ENCODE data around the gene ARX.
A peak's percentile ranks its signal among the peaks of the same experiment; 100 is the strongest.

Gene ARX

DNA sequence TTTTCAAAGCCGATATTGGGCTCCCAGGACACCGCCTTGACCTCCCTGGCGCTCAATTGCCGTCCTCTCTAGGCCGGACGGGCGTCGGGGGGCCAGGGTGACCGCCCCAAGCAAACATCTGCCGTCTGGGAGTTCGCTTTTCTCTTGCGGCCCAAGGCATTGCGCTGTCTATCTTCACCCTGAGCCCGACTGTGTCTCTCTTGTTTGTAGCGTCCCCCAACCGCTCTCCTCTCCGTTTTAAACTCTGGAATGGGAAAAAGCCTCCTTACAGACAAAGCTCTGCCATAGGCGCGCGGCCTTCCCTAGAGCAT lies 551 bp upstream of the ARX start:
- DNase-seq, result peak; percentile 19
- peaks cover 97% of the 10 kb centered on the region for H3K27me3 Mint-ChIP-seq (ENCODE audit: low read depth, poor library complexity)
- H3K36me3 Mint-ChIP-seq (ENCODE audit: low read depth), result no peaks in the 10 kb centered on the region
- H3K9me3 Mint-ChIP-seq, result peaks cover 11% of the 10 kb centered on the region
- no peak overlapping the region for H3K4me3 Mint-ChIP-seq
- H3K4me1 Mint-ChIP-seq, result peaks cover 22% of the 10 kb centered on the region
- no peak overlapping the region for H3K27ac Mint-ChIP-seq
- TF ChIP-seq, protein P1, sequence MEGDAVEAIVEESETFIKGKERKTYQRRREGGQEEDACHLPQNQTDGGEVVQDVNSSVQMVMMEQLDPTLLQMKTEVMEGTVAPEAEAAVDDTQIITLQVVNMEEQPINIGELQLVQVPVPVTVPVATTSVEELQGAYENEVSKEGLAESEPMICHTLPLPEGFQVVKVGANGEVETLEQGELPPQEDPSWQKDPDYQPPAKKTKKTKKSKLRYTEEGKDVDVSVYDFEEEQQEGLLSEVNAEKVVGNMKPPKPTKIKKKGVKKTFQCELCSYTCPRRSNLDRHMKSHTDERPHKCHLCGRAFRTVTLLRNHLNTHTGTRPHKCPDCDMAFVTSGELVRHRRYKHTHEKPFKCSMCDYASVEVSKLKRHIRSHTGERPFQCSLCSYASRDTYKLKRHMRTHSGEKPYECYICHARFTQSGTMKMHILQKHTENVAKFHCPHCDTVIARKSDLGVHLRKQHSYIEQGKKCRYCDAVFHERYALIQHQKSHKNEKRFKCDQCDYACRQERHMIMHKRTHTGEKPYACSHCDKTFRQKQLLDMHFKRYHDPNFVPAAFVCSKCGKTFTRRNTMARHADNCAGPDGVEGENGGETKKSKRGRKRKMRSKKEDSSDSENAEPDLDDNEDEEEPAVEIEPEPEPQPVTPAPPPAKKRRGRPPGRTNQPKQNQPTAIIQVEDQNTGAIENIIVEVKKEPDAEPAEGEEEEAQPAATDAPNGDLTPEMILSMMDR (IDR thresholded peaks at IDR 0.05), result no peak

- Mint-ChIP-seq H3K36me3 (ENCODE audit: low read depth) (no peaks in the 10 kb centered on the region), H3K4me1 (peaks cover 12% of the 10 kb centered on the region), H3K27me3 (ENCODE audit: low read depth, poor library complexity) (peaks cover 97% of the 10 kb centered on the region), H3K9me3 (peaks cover 11% of the 10 kb centered on the region), H3K27ac (no peak overlapping the region), H3K4me3 (no peak overlapping the region)
- TF ChIP-seq, protein P1 (IDR thresholded peaks at IDR 0.05), result no peak
- DNase-seq, result no peak
Measured at GRCh38 chrX:25014366-25014838, 1.4 kb downstream of the ARX start.

- Mint-ChIP-seq H3K27ac (no peak overlapping the region), H3K9me3 (peaks cover 11% of the 10 kb centered on the region), H3K4me3 (peak overlapping the region; percentile 64), H3K4me1 (peaks cover 12% of the 10 kb centered on the region), H3K36me3 (ENCODE audit: low read depth) (no peaks in the 10 kb centered on the region), H3K27me3 (ENCODE audit: low read depth, poor library complexity) (peaks cover 97% of the 10 kb centered on the region)
- TF ChIP-seq, protein P1 (IDR thresholded peaks at IDR 0.05), result no peak
- peak; percentile 14 for DNase-seq
Measured at GRCh38 chrX:25013632-25014365, 2.0 kb downstream of the ARX start.

GRCh38 chrX:25012793-25013631 lies 2.8 kb downstream of the ARX start:
- peaks cover 11% of the 10 kb centered on the region for H3K9me3 Mint-ChIP-seq
- no peak overlapping the region for H3K27ac Mint-ChIP-seq
- peak overlapping the region; percentile 54 for H3K4me3 Mint-ChIP-seq
- H3K4me1 Mint-ChIP-seq, result peaks cover 12% of the 10 kb centered on the region
- TF ChIP-seq, protein P1 (IDR thresholded peaks at IDR 0.05), result no peak
- no peaks in the 10 kb centered on the region for H3K36me3 Mint-ChIP-seq (ENCODE audit: low read depth)
- DNase-seq, result peak; percentile 35
- peaks cover 97% of the 10 kb centered on the region for H3K27me3 Mint-ChIP-seq (ENCODE audit: low read depth, poor library complexity)

DNA sequence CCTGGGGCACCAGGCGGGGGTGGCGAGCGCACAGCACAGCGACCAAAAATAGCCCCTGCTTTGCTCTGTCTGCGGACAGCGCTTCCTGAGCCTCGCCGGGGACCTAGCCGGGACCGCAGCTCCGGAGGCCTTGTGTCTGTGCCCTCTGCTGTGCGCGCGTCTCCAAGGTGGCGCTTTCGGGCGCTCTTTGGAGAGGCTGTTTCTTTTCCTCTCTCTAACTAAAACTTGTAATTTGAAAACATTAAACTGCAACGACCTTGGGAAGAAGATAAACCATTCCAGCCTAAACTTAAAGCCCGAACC lies 3.4 kb downstream of the ARX start:
- H3K4me3 Mint-ChIP-seq, result peak overlapping the region; percentile 45
- H3K27me3 Mint-ChIP-seq (ENCODE audit: low read depth, poor library complexity), result peaks cover 97% of the 10 kb centered on the region

More for the DNA sequence above, 3.4 kb downstream of the ARX start:
- Mint-ChIP-seq H3K9me3 (peaks cover 11% of the 10 kb centered on the region), H3K27ac (no peak overlapping the region), H3K4me1 (peaks cover 8% of the 10 kb centered on the region), H3K36me3 (ENCODE audit: low read depth) (no peaks in the 10 kb centered on the region)
- TF ChIP-seq, protein P1 (IDR thresholded peaks at IDR 0.05), result no peak
- peak; percentile 51 for DNase-seq

Data from nephron progenitor cell (in vitro differentiated cells).